Measurements from ENCODE around the gene INTS13.

DNA sequence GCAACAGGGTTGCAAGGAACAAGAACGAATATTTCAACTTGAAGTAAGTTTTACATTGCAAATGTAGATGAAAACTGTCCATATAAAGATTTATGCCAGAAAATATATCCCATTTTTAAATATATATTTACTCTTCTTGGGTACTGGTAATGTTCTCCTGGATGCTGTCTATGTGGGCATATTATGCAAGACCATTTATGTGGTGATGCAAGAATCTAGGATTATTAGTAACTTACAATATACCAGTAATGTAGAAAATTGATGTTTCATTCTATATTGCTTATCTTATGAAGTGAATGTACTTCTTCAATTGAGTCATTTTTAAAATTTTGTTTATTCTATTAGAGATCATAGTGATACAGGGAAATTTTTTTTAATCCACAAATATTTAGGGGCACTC lies 25.6 kb upstream of the INTS13 start:
- TF ChIP-seq EZH2phosphoT487 (IDR thresholded peaks at IDR 0.05; ENCODE audit: low read depth), result no peak
- TF ChIP-seq, protein P1, sequence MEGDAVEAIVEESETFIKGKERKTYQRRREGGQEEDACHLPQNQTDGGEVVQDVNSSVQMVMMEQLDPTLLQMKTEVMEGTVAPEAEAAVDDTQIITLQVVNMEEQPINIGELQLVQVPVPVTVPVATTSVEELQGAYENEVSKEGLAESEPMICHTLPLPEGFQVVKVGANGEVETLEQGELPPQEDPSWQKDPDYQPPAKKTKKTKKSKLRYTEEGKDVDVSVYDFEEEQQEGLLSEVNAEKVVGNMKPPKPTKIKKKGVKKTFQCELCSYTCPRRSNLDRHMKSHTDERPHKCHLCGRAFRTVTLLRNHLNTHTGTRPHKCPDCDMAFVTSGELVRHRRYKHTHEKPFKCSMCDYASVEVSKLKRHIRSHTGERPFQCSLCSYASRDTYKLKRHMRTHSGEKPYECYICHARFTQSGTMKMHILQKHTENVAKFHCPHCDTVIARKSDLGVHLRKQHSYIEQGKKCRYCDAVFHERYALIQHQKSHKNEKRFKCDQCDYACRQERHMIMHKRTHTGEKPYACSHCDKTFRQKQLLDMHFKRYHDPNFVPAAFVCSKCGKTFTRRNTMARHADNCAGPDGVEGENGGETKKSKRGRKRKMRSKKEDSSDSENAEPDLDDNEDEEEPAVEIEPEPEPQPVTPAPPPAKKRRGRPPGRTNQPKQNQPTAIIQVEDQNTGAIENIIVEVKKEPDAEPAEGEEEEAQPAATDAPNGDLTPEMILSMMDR (IDR thresholded peaks at IDR 0.05; ENCODE audit: low read depth, low read length), result no peak

Measured in OCI-LY3 (cell line).